AG08395 (cell line): ENCODE results near the gene RGS12.
"Not testable (repeated sequence)": the region's sequence is repeated elsewhere in the genome, so short reads cannot be mapped to it uniquely, and the experiment has no call there.

Experiments used
- DNase-seq: peaks from one replicate; pipeline ENCODE4 v3.0.0; 2012; ENCODE audit warnings: mixed read lengths, low spot score

Gene RGS12

DNA sequence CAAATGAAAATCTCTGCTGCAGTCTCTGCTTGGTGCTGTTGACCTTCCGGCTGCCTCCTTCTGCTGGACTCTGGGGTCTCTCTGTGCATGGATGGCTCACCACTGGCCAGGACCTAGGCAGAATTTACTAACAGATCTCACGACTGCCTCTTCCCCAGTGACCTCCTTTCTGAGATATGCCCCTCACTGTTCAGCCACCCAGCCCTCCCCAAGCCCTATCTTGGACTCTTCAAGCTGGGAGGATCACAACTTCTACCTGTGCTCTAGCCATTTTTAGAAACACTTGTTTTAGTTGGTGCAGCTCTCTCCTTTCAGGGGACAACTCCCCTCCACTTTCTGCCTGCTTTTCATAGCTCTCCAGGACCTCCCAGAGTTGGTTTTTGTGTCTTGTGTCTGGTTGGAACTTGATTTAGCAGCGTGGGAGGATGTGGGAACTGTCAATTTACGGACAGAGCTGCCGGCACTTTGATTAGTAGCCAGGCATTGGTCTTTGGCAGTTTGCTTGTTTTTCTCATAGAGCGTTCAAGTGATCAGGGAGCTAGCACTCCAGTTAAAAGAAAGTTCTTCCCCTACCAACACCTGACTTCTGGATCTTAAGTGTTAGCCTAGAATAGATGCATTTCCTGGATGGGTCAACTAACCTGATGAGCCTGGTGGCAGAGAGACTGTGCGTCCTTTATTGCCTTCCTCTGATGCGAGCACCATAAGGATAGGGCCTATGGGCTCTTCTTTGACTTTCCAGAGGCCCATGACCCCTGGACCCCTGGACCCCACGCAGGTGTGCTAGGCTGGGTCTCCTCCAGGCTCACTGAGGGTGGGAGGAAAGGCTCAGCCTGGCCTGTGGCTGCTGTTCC lies 6.5 kb downstream of the RGS12 start:
- DNase-seq: no peak

GRCh38 chr4:3299976-3300671 lies 7.3 kb downstream of the RGS12 start:
- DNase-seq: no peak

DNA sequence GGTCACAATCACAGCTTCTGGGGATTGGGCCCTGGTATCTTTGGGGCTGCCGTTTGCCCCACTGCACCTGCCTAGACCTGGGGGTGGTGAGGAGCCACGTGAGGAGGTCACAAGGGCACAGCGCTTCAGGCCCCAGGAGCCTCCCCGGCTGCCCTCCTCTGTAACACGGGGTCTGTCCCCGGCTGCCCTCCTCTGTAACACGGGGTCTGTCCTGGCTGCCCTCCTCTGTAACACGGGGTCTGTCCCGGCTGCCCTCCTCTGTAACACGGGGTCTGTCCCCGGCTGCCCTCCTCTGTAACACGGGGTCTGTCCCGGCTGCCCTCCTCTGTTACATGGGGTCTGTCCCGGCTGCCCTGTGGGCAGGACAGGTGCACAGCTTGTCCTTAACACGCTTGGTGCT lies 8.1 kb downstream of the RGS12 start:
- not testable (repeated sequence) for DNase-seq

DNA sequence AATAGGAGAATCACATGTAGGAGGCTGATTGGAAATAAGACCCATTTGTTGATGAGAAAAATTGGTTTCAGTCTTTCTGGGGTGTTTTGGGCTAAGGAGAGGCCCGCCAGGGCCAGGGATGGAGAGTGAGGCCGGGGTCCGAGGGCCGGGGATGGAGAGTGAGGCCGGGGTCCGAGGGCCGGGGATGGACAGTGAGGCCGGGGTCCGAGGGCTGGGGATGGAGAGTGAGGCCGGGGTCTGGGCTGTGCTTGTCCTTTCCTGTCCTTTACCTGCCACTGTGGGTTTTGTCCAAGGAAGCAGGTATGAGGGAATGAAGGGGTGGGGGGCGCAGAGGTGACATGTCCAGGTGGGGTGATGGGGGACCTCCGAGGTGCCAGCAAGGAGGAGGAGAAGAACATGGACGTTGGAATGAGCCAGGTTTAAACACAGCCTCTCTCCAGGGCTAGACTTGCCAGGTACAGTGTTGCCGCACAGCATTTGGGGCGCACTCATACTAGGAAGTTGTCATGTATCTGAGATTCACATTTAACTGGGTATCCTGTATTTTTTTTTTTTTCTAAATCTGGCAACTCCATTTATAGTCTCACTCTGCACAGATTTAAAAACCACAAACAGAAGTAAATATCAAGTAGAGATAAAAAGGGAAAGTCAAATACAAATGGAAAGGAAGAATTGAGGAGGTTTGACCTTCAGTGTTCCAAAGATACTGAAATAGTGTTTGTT lies 8.8 kb downstream of the RGS12 start:
- DNase-seq: no peak

GRCh38 chr4:3302173-3302785 lies 9.5 kb downstream of the RGS12 start:
- DNase-seq: no peak

GRCh38 chr4:3302786-3303564 lies 10.2 kb downstream of the RGS12 start:
- DNase-seq: no peak

GRCh38 chr4:3303565-3303824 lies 10.7 kb downstream of the RGS12 start:
- DNase-seq: no peak

- DNase-seq: no peak
Measured at GRCh38 chr4:3303923-3304710, 11.3 kb downstream of the RGS12 start.

GRCh38 chr4:3304831-3305609 lies 12.2 kb downstream of the RGS12 start:
- DNase-seq: peak; percentile 66

DNA sequence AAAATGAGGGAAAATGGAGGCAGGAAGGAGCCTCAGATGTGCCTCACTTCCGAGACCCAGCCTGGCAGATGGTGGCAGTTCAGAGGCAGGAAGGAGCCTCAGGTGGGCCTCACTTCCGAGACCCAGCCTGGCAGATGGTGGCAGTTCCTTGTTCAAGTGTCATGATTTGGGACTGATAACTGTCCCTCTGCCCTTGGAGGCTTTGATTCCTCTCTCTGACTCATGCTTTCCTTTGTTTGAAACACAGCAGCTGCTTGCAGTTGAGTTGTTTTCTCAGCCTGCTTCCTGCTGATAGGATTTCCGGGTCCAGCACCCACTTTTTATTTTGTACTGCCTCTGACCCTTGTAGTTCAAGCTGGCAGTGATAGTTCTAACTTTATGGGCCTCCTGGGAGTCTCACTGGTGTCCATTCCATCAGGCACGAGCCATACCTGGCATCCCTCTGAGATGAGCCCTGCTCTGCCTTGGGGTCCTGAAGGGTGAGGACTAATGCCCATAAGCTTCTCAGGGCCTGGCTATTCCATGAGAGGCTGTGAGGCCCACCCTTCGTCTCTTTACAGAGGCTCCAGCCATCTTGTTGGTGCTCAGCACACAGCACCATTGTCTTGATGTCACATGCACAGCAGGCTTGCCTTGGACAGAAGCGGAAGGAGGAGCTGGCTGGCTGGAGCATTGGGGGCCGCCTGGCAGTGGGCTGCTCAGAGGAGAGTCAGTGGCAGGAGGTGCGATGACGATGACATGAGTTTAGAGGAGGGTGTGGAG lies 13.0 kb downstream of the RGS12 start:
- DNase-seq: peak; percentile 51

DNA sequence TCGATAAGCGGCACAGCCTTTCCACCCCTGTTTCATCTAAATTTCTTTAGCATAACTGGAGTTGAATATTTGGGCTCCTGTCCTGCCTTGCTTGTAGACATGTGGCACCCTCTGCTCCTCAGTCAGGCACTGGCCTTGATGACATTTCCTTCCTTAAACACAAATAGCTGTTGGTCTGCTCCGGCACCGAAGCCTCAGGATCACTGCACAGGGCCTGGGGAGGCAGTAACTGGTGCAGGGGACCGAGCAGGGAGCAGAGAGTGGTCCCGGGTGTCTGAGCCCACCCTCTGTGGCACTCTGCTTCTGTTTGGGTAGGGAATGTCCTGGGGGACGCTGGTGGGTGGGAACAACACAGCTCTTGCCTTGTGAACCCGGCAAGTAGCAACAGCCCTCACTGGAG lies 13.6 kb downstream of the RGS12 start:
- DNase-seq: no peak

DNA sequence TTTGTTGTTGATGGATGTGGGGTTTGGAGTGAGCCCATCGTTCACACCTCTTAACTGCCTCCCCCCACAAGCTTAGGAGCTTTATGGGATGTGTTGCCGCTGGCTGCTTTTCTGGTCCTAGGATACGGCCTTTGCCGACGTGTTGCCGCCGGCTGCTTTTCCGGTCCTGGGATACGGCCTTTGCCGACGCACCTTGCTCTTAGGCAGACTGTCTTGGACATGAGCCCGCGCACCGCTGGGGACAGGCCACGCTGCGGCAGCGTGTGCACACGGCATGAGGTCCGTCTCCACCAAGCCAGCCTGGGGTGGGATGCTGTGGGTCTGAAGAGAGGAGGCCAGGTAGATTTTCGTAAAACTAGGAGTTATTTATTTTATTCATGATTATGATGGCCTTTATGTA lies 14.2 kb downstream of the RGS12 start:
- no peak for DNase-seq

GRCh38 chr4:3307486-3307885 lies 14.7 kb downstream of the RGS12 start:
- DNase-seq: no peak

DNA sequence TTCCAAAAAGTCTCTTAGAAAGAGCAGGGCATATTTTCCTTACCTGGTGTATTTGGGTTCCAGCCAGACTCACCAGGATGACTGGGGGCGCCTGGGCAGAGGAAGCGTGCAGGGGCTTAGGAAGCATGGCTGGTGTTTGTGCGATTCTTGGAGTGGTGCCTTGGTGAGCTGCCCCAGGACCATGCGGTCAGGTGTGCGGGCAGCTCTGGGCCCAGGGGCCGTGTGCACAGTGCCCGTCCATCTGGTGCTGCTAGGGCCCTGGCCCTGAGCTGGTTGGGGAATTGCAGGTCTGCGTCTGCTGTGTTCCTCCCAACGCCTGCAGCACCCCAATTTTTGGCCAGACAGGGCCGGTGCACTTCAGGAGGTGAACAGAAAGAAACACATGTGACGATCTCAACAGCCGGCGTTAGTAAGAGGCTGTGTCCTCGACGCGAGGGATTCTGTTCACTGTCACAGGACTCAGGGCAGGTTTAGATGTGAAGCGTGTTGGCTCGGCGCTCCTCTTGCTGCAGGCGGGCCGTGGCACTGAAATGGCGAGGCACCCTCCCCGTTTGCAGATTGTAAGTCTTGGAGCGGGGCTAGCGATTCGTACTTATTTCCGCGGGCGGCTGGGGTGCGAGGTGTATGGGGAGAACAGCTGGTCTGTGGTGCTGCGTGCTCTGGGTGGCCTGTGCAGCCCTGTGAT lies 15.2 kb downstream of the RGS12 start:
- DNase-seq: no peak

GRCh38 chr4:3308691-3309090 lies 15.9 kb downstream of the RGS12 start:
- no peak for DNase-seq

DNA sequence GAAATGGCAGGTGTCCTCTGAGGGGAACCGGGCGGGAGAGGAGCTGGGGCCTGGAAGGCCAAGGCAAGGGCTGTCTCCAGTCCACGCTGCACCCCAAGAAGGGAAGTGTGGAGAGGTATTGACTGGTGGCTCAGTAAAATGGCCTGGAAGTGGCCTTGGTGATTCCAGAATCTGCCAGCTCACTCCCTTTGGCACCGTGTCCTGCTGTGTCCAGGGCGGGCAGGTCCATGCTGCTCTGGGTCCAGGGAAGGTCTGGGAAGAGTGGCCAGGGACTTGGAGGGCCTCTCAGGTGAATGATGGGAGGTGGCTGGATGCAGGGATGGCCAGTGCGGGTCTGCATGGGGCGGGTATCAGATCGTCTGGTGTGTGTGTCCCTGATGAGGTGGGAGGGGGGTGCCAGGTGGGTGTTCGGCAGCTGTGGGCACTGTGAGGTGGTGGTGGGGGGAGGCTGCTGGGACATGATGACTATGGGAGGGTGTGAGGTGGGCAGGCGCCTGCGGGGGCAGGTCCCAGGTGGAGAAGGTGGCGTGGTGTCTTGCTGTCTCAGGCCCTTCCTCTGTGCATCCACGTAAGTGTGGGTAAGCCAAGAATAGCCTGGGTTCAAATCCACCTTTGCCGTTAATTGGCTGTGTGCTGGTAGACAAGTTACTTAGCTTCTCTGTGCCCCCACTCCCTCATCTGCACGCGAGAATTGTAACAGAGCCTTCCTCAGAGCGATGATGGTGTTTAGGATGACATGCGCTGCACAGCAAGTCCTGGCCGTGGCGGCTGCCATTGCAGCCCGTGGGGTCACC lies 17.7 kb downstream of the RGS12 start:
- no peak for DNase-seq

- DNase-seq: no peak
Measured at GRCh38 chr4:3311095-3311372, 18.2 kb downstream of the RGS12 start.

GRCh38 chr4:3311489-3312171 lies 18.8 kb downstream of the RGS12 start:
- no peak for DNase-seq
